Gastroesophageal sphincter (tissue), 3 donors: ENCODE data around the gene RNF182.

ENCODE experiments used
- POLR2A ChIP-seq, 2 donors: fragments of 450-650 bp; IDR thresholded peaks; one replicate each; pipeline ENCODE4 v1.6.1; 2017; ENCODE audit warnings: antibody characterized with exemption in 2 of 2, mild to moderate bottlenecking in 2 of 2, moderate library complexity in 1 of 2
- TF ChIP-seq, protein P1 (sequence below), 4 experiments: fragments of 200-600 bp in 2 of 4; fragments of 450-650 bp in 2 of 4; sonication (generic) in 1 of 4; IDR thresholded peaks; one replicate each; pipeline ENCODE4 v1.5.1; 2017 to 2019; ENCODE audit warnings: antibody characterized with exemption in 4 of 4, mild to moderate bottlenecking in 2 of 4, moderate library complexity in 2 of 4

DNA sequence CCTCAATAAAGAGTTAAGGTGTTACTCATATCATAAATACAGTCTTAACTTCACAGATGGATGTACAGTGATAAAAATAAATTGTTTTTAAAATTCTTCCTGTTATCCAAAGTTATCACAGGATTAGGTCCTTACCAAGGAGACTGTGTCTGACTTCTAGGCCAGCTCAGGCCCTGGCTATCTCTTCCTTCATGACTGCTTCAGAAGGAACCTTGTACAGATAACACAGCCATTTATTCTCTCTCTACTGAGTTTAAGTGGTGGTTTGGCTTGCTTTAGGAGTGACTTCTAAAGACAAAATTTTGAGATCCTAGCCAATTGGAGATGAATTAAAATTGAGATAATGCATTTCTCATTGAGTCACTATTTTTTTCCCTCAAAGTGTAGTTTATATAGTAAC, 40.8 kb upstream of the RNF182 start:
- TF ChIP-seq, protein P1, sequence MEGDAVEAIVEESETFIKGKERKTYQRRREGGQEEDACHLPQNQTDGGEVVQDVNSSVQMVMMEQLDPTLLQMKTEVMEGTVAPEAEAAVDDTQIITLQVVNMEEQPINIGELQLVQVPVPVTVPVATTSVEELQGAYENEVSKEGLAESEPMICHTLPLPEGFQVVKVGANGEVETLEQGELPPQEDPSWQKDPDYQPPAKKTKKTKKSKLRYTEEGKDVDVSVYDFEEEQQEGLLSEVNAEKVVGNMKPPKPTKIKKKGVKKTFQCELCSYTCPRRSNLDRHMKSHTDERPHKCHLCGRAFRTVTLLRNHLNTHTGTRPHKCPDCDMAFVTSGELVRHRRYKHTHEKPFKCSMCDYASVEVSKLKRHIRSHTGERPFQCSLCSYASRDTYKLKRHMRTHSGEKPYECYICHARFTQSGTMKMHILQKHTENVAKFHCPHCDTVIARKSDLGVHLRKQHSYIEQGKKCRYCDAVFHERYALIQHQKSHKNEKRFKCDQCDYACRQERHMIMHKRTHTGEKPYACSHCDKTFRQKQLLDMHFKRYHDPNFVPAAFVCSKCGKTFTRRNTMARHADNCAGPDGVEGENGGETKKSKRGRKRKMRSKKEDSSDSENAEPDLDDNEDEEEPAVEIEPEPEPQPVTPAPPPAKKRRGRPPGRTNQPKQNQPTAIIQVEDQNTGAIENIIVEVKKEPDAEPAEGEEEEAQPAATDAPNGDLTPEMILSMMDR (IDR thresholded peaks at IDR 0.05) = no peak
- TF ChIP-seq POLR2A (IDR thresholded peaks at IDR 0.05) = no peak
